CD8-positive, alpha-beta memory T cell (primary cell): ENCODE data around the gene NT5C3B. TPM values are rescaled to one million over a fixed set of nuclear protein-coding genes. Genes with fewer than 3 reads are reported as not detected.
A peak's percentile ranks its signal among the peaks of the same experiment; 100 is the strongest.

Experiments
- CTCF ChIA-PET: fragments of 350-600 bp; sonication (Branson Sonifier 250); formaldehyde crosslinking; loops from one replicate; lab custom pipeline; 2021; ENCODE audit warnings: antibody characterized with exemption; lab: Charles Lee
- POLR2A ChIA-PET: fragments of 350-600 bp; sonication (Branson Sonifier 250); formaldehyde crosslinking; loops from one replicate; lab custom pipeline; 2021; ENCODE audit warnings: antibody characterized with exemption; lab: Charles Lee
- DNase-seq, 5 donors: peaks; one replicate each; pipeline versions ENCODE4 v3.0.0 to v3.0.0-alpha.2; 2020 to 2022; ENCODE audit warnings: mixed read lengths in 1 of 5
- H3K27ac ChIP-seq: one replicate; pipeline ENCODE4 v1.7.0; 2013; ENCODE audit warnings: low read depth, mild to moderate bottlenecking, low read length, moderate library complexity
- H3K27me3 ChIP-seq: 2 replicates; pipeline ENCODE4 v1.7.0; 2013; ENCODE audit warnings: low read length, mild to moderate bottlenecking; ENCODE audit not compliant: insufficient read depth, poor library complexity, severe bottlenecking
- H3K36me3 ChIP-seq: 2 replicates; pipeline ENCODE4 v1.7.0; 2013; ENCODE audit warnings: mild to moderate bottlenecking, low read length, moderate library complexity; ENCODE audit not compliant: insufficient read depth
- H3K4me1 ChIP-seq: 2 replicates; pipeline ENCODE4 v1.7.0; 2013; ENCODE audit warnings: mild to moderate bottlenecking, low read length, moderate library complexity; ENCODE audit not compliant: insufficient read depth
- H3K4me3 ChIP-seq: 2 replicates; pipeline ENCODE4 v1.7.0; 2013; ENCODE audit warnings: mild to moderate bottlenecking, low read length
- H3K9me3 ChIP-seq: 2 replicates; pipeline ENCODE4 v1.7.0; 2013; ENCODE audit warnings: mild to moderate bottlenecking, low read length
- H3K27ac Mint-ChIP-seq, 8 donors: one replicate each; pipeline ENCODE4 v1.8.0; 2020 to 2021; ENCODE audit warnings: mixed read lengths in 8 of 8, mild to moderate bottlenecking in 6 of 8, inconsistent platforms in 3 of 8, moderate library complexity in 3 of 8
- H3K27me3 Mint-ChIP-seq, 2 donors: one replicate each; pipeline ENCODE4 v1.8.0; 2020 to 2021; ENCODE audit warnings: mixed read lengths in 2 of 2, mild to moderate bottlenecking in 1 of 2, moderate library complexity in 1 of 2
- H3K36me3 Mint-ChIP-seq, 3 donors: one replicate each; pipeline ENCODE4 v1.8.0; 2020 to 2021; ENCODE audit warnings: mixed read lengths in 3 of 3, inconsistent platforms in 1 of 3, mild to moderate bottlenecking in 1 of 3
- H3K4me1 Mint-ChIP-seq, 3 donors: one replicate each; pipeline ENCODE4 v1.8.0; 2020 to 2021; ENCODE audit warnings: mixed read lengths in 3 of 3, inconsistent platforms in 1 of 3, mild to moderate bottlenecking in 1 of 3
- H3K4me3 Mint-ChIP-seq, 7 donors: one replicate each; pipeline ENCODE4 v1.8.0; 2020 to 2021; ENCODE audit warnings: mixed read lengths in 7 of 7, mild to moderate bottlenecking in 6 of 7, moderate library complexity in 4 of 7, inconsistent platforms in 2 of 7
- H3K9me3 Mint-ChIP-seq, 5 donors: one replicate each; pipeline ENCODE4 v1.8.0; 2020 to 2022; ENCODE audit warnings: mixed read lengths in 5 of 5, mild to moderate bottlenecking in 3 of 5, moderate library complexity in 2 of 5, inconsistent platforms in 1 of 5
- polyA plus RNA-seq: library from polyadenylated mRNA; unstranded; fragments of 300-500 nt; fragmentation: Illumina TruSeq; gene quantifications from one replicate; pipeline ENCODE4 v1.2.3, GENCODE V29; 2021
- total RNA-seq, 2 experiments: library from RNA; stranded (reverse); gene quantifications; one replicate each; pipeline ENCODE4 v1.2.3, GENCODE V29; 2021

The NT5C3B gene
- total and polyA plus RNA-seq, 3 experiments from 2014 or later: 45.0 to 50.2 (median 48.5) TPM

- Mint-ChIP-seq H3K36me3 (peaks cover 0 to 3% (median 2%) of the 10 kb centered on the region in 3 donors), H3K9me3 (no peaks in the 10 kb centered on the region), H3K27me3 (peaks cover 0 to 8% of the 10 kb centered on the region in 2 donors), H3K27ac (peak overlapping the region in 1 of 8 donors; percentile 57), H3K4me3 (peak overlapping the region in 6 of 7 donors; percentile 60 to 95 (median 76)), H3K4me1 (peaks cover 24 to 33% (median 25%) of the 10 kb centered on the region in 3 donors)
- Histone ChIP-seq H3K27me3 (no peaks in the 10 kb centered on the region), H3K4me3 (no peak overlapping the region), H3K36me3 (no peaks in the 10 kb centered on the region), H3K4me1 (peaks cover 28% of the 10 kb centered on the region), H3K27ac (no peak overlapping the region), H3K9me3 (no peaks in the 10 kb centered on the region)
- DNase-seq: no peak
- ChIA-PET POLR2A (no interaction called here), CTCF (interaction anchor here (1.0 kb wide), 1 partner anchor 13 kb away, joined by 4 read pairs; no protein-coding TSS in a partner anchor)
Measured at GRCh38 chr17:41813699-41814124, 22.3 kb downstream of the NT5C3B start.

GRCh38 chr17:41813152-41813680 lies 22.8 kb downstream of the NT5C3B start:
- H3K36me3 ChIP-seq: no peaks in the 10 kb centered on the region
- H3K9me3 ChIP-seq: no peaks in the 10 kb centered on the region
- H3K27ac ChIP-seq: no peak overlapping the region
- Mint-ChIP-seq H3K36me3 (peaks cover 0 to 3% (median 2%) of the 10 kb centered on the region in 3 donors), H3K4me3 (peak overlapping the region; percentile 60 to 95 (median 80)), H3K9me3 (no peaks in the 10 kb centered on the region), H3K27me3 (peaks cover 0 to 8% of the 10 kb centered on the region in 2 donors), H3K4me1 (peaks cover 25 to 34% (median 25%) of the 10 kb centered on the region in 3 donors), H3K27ac (peak overlapping the region in 5 of 8 donors; percentile 13 to 85 (median 57))
- peaks cover 28% of the 10 kb centered on the region for H3K4me1 ChIP-seq
- H3K4me3 ChIP-seq: no peak overlapping the region
- DNase-seq: no peak
- CTCF ChIA-PET: no interaction called here
- H3K27me3 ChIP-seq: no peaks in the 10 kb centered on the region
- POLR2A ChIA-PET: no interaction called here

GRCh38 chr17:41812381-41813151 lies 23.5 kb downstream of the NT5C3B start, which contains the start of gene FKBP10:
Gene FKBP10 (plus strand): TSS chr17:41813004. CDS start chr17:41813035, 31 bp downstream.
- ChIA-PET CTCF (interaction anchor here (1.0 to 2.8 kb wide), 8 partner anchors 11 to 205 kb away, joined by 3 to 15 read pairs (median 6); partner anchors contain the start of genes DNAJC7 and KLHL11), POLR2A (no interaction called here)
- H3K27ac Mint-ChIP-seq: peak within 1 kb of the TSS; percentile 31 to 88 (median 84)
- peak; percentile 15 to 66 (median 44) for DNase-seq
- peaks cover 25 to 34% (median 25%) of the 10 kb centered on the region in 3 donors for H3K4me1 Mint-ChIP-seq
- peaks cover 0 to 4% (median 2%) of the 10 kb centered on the region in 3 donors for H3K36me3 Mint-ChIP-seq
- Histone ChIP-seq H3K27me3 (no peaks in the 10 kb centered on the region), H3K4me1 (peaks cover 28% of the 10 kb centered on the region), H3K36me3 (no peaks in the 10 kb centered on the region), H3K4me3 (peak within 1 kb of the TSS; percentile 65), H3K27ac (peak within 1 kb of the TSS; percentile 24), H3K9me3 (no peaks in the 10 kb centered on the region)
- H3K4me3 Mint-ChIP-seq: peak within 1 kb of the TSS; percentile 93 to 96 (median 94)
- peaks cover 0 to 8% of the 10 kb centered on the region in 2 donors for H3K27me3 Mint-ChIP-seq
- no peaks in the 10 kb centered on the region for H3K9me3 Mint-ChIP-seq

GRCh38 chr17:41811549-41812380 lies 24.3 kb downstream of the NT5C3B start, which contains the start of gene P3H4:
Gene P3H4 (minus strand): TSS chr17:41811949. CDS start chr17:41811915, 34 bp downstream.
- no peaks in the 10 kb centered on the region for H3K27me3 ChIP-seq
- H3K4me3 ChIP-seq: peak within 1 kb of the TSS; percentile 65
- Mint-ChIP-seq H3K9me3 (no peaks in the 10 kb centered on the region), H3K27ac (peak within 1 kb of the TSS; percentile 31 to 88 (median 84)), H3K36me3 (peaks cover 0 to 4% (median 2%) of the 10 kb centered on the region in 3 donors), H3K4me1 (peaks cover 25 to 34% (median 25%) of the 10 kb centered on the region in 3 donors), H3K4me3 (peak within 1 kb of the TSS; percentile 93 to 96 (median 94)), H3K27me3 (peaks cover 0 to 8% of the 10 kb centered on the region in 2 donors)
- H3K27ac ChIP-seq: peak within 1 kb of the TSS; percentile 24
- no peaks in the 10 kb centered on the region for H3K36me3 ChIP-seq
- DNase-seq: peak; percentile 58 to 82 (median 78)
- peaks cover 28% of the 10 kb centered on the region for H3K4me1 ChIP-seq
- CTCF ChIA-PET: interaction anchor here (0.7 to 2.8 kb wide), 18 partner anchors 10 to 206 kb away, joined by 3 to 15 read pairs (median 3); partner anchors contain the start of genes DNAJC7 and KLHL11
- no peaks in the 10 kb centered on the region for H3K9me3 ChIP-seq
- POLR2A ChIA-PET: interaction anchor here (0.6 to 1.3 kb wide), 5 partner anchors 10 to 123 kb away, joined by 3 to 5 read pairs (median 4); partner anchors contain the start of genes EIF1 and KLHL11

GRCh38 chr17:41810659-41811548 lies 25.1 kb downstream of the NT5C3B start:
- Histone ChIP-seq H3K27me3 (no peaks in the 10 kb centered on the region), H3K9me3 (no peaks in the 10 kb centered on the region), H3K4me3 (peak overlapping the region; percentile 65), H3K36me3 (no peaks in the 10 kb centered on the region), H3K27ac (no peak overlapping the region), H3K4me1 (peaks cover 28% of the 10 kb centered on the region)
- Mint-ChIP-seq H3K4me3 (peak overlapping the region; percentile 41 to 94 (median 85)), H3K27ac (peak overlapping the region in 3 of 8 donors; percentile 72 to 88 (median 85)), H3K4me1 (peaks cover 25 to 34% (median 25%) of the 10 kb centered on the region in 3 donors), H3K9me3 (no peaks in the 10 kb centered on the region), H3K36me3 (peaks cover 0 to 6% (median 2%) of the 10 kb centered on the region in 3 donors), H3K27me3 (peaks cover 0 to 9% of the 10 kb centered on the region in 2 donors)
- ChIA-PET CTCF (interaction anchor here (0.7 to 2.8 kb wide), 20 partner anchors 9 to 206 kb away, joined by 3 to 15 read pairs (median 3); partner anchors contain the start of genes DNAJC7, JUP and KLHL11), POLR2A (interaction anchor here (0.6 to 1.3 kb wide), 5 partner anchors 9 to 122 kb away, joined by 3 to 5 read pairs (median 4); partner anchors contain the start of genes EIF1 and KLHL11)
- DNase-seq: peak in 1 of 5 donors; percentile 55

GRCh38 chr17:41806685-41807445 lies 29.2 kb downstream of the NT5C3B start:
- no peaks in the 10 kb centered on the region for H3K9me3 ChIP-seq
- H3K9me3 Mint-ChIP-seq: no peaks in the 10 kb centered on the region
- peaks cover 19% of the 10 kb centered on the region for H3K4me1 ChIP-seq
- H3K27ac ChIP-seq: no peak overlapping the region
- ChIA-PET POLR2A (interaction anchor here (0.7 kb wide), 1 partner anchor 40 kb away, joined by 3 read pairs; no protein-coding TSS in a partner anchor), CTCF (no interaction called here)
- no peak for DNase-seq
- H3K4me3 Mint-ChIP-seq: peak overlapping the region in 1 of 7 donors; percentile 54
- no peaks in the 10 kb centered on the region for H3K27me3 ChIP-seq
- H3K4me1 Mint-ChIP-seq: peaks cover 15 to 22% (median 15%) of the 10 kb centered on the region in 3 donors
- peaks cover 0 to 3% (median 2%) of the 10 kb centered on the region in 3 donors for H3K36me3 Mint-ChIP-seq
- H3K36me3 ChIP-seq: no peaks in the 10 kb centered on the region
- no peak overlapping the region for H3K27ac Mint-ChIP-seq
- H3K4me3 ChIP-seq: no peak overlapping the region
- H3K27me3 Mint-ChIP-seq: peaks cover 0 to 1% of the 10 kb centered on the region in 2 donors
